HepG2 (cell line): Measurements from ENCODE around the gene SBNO2. TPM values are rescaled to one million over a fixed set of nuclear protein-coding genes. Genes with fewer than 3 reads are reported as not detected.

Experiments
- AGO2 ChIP-seq: fragments of 200-400 bp; formaldehyde crosslinking; optimal IDR thresholded peaks from 2 replicates; pipeline ENCODE3; 2017; ENCODE audit warnings: mild to moderate bottlenecking, low read depth, low read length, moderate library complexity
- EEA1 ChIP-seq: sonication (generic); formaldehyde crosslinking; IDR thresholded peaks from 2 replicates; pipeline ENCODE4 v1.5.1; 2020; ENCODE audit warnings: mild to moderate bottlenecking, missing genetic modification reagents, borderline replicate concordance
- HNRNPL ChIP-seq: fragments of 200-400 bp; formaldehyde crosslinking; IDR thresholded peaks from 2 replicates; pipeline ENCODE4 v1.6.1; 2017; ENCODE audit warnings: mild to moderate bottlenecking, low read depth, low read length
- HOXA3 ChIP-seq: sonication (generic); formaldehyde crosslinking; IDR thresholded peaks from 2 replicates; pipeline ENCODE4 v1.5.0; 2020; ENCODE audit warnings: missing genetic modification reagents
- MAFF ChIP-seq: IDR thresholded peaks from 2 replicates; pipeline ENCODE4 v1.6.1; 2011; ENCODE audit warnings: low read depth, low read length, improper control_type of control experiment
- MEIS2 ChIP-seq: sonication (generic); formaldehyde crosslinking; IDR thresholded peaks from 2 replicates; pipeline ENCODE4 v1.9.0; 2021; ENCODE audit warnings: mild to moderate bottlenecking, missing genetic modification reagents
- MZF1 ChIP-seq: sonication (generic); formaldehyde crosslinking; IDR thresholded peaks from 2 replicates; pipeline ENCODE4 v1.8.1; 2023; ENCODE audit warnings: mild to moderate bottlenecking, missing genetic modification reagents, borderline replicate concordance
- NR2F2 ChIP-seq: IDR thresholded peaks from 2 replicates; pipeline ENCODE4 v1.6.1; 2012; ENCODE audit warnings: low read depth, inconsistent platforms, borderline replicate concordance
- PAWR ChIP-seq: sonication (generic); formaldehyde crosslinking; IDR thresholded peaks from 2 replicates; pipeline ENCODE4 v1.4.0; 2020; ENCODE audit warnings: missing genetic modification reagents, mild to moderate bottlenecking, borderline replicate concordance
- ZBED4 ChIP-seq: sonication (generic); formaldehyde crosslinking; IDR thresholded peaks from 2 replicates; pipeline ENCODE4 v1.4.0; 2020; ENCODE audit warnings: missing genetic modification reagents, borderline replicate concordance
- ZBTB38 ChIP-seq: sonication (generic); formaldehyde crosslinking; IDR thresholded peaks from 2 replicates; pipeline ENCODE4 v1.5.1; 2020; ENCODE audit warnings: mild to moderate bottlenecking, missing genetic modification reagents
- ZMAT3 ChIP-seq: sonication (generic); formaldehyde crosslinking; conservative IDR thresholded peaks from 2 replicates; pipeline ENCODE4 v1.7.0; 2021; ENCODE audit warnings: missing genetic modification reagents
- ZNF607 ChIP-seq: sonication (generic); formaldehyde crosslinking; IDR thresholded peaks from 2 replicates; pipeline ENCODE4 v1.5.1; 2020; ENCODE audit warnings: missing genetic modification reagents, mild to moderate bottlenecking, borderline replicate concordance
- ZNF639 ChIP-seq: conservative IDR thresholded peaks from 2 replicates; pipeline ENCODE4 v1.6.1; 2018; ENCODE audit warnings: missing genetic modification reagents
- polyA plus RNA-seq, 8 experiments: library from polyadenylated mRNA; depleted of rRNA in 3 of 8; stranded (reverse) in 7 of 8; unstranded in 1 of 8; fragments of >200 nt; fragmentation: Illumina TruSeq in 4 of 8; extraction: Trizol in 4 of 8; gene quantifications; 2 replicates each; pipeline versions ENCODE4 v1.2.1 to v1.2.3, GENCODE V29; 2011 to 2016; ENCODE audit warnings: low read depth in 4 of 8, missing spikeins in 1 of 8, mixed read lengths in 1 of 8; ENCODE audit not compliant: insufficient read depth in 1 of 8
- total RNA-seq, 5 experiments: library from RNA; depleted of rRNA; stranded (reverse); fragments of >200 nt; fragmentation: Illumina TruSeq; extraction: Trizol; gene quantifications; 2 replicates each; pipeline ENCODE4 v1.2.3, GENCODE V29; 2016; ENCODE audit warnings: low read depth in 1 of 5
- TF ChIP-seq, protein P1 (sequence below): sonication (generic); formaldehyde crosslinking; IDR thresholded peaks from 2 replicates; pipeline ENCODE4 v1.5.1; 2020; ENCODE audit warnings: mild to moderate bottlenecking, missing genetic modification reagents, moderate library complexity

SBNO2 gene
- total and polyA plus RNA-seq, 2 of the 13 experiments (the other 11 are each of a cell fraction or from before 2014, with no cell fraction given): 8.6 to 10.4 TPM

GRCh38 chr19:1109032-1109551, 65.0 kb downstream of the SBNO2 start (continued):
- TF ChIP-seq ZBED4 (CRISPR knock-in tag): no peak
- no peak for TF ChIP-seq ZNF639 (CRISPR knock-in tag)
- TF ChIP-seq AGO2: peak; percentile 75
- TF ChIP-seq MZF1 (CRISPR knock-in tag): no peak
- no peak for TF ChIP-seq MAFF
- no peak for TF ChIP-seq NR2F2
- TF ChIP-seq PAWR (CRISPR knock-in tag): no peak
- TF ChIP-seq ZMAT3 (CRISPR knock-in tag): no peak
- TF ChIP-seq ZBTB38 (CRISPR knock-in tag): peak; percentile 74; the same call in 1 of the 2 replicates
- 0 out of 2 replicates have a peak, but pooled peaks have one; percentile 39 for TF ChIP-seq HOXA3 (CRISPR knock-in tag)
- TF ChIP-seq, protein P1, sequence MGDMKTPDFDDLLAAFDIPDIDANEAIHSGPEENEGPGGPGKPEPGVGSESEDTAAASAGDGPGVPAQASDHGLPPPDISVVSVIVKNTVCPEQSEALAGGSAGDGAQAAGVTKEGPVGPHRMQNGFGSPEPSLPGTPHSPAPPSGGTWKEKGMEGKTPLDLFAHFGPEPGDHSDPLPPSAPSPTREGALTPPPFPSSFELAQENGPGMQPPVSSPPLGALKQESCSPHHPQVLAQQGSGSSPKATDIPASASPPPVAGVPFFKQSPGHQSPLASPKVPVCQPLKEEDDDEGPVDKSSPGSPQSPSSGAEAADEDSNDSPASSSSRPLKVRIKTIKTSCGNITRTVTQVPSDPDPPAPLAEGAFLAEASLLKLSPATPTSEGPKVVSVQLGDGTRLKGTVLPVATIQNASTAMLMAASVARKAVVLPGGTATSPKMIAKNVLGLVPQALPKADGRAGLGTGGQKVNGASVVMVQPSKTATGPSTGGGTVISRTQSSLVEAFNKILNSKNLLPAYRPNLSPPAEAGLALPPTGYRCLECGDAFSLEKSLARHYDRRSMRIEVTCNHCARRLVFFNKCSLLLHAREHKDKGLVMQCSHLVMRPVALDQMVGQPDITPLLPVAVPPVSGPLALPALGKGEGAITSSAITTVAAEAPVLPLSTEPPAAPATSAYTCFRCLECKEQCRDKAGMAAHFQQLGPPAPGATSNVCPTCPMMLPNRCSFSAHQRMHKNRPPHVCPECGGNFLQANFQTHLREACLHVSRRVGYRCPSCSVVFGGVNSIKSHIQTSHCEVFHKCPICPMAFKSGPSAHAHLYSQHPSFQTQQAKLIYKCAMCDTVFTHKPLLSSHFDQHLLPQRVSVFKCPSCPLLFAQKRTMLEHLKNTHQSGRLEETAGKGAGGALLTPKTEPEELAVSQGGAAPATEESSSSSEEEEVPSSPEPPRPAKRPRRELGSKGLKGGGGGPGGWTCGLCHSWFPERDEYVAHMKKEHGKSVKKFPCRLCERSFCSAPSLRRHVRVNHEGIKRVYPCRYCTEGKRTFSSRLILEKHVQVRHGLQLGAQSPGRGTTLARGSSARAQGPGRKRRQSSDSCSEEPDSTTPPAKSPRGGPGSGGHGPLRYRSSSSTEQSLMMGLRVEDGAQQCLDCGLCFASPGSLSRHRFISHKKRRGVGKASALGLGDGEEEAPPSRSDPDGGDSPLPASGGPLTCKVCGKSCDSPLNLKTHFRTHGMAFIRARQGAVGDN (CRISPR knock-in tag): peak; percentile 24; the same call in 1 of the 2 replicates
- no peak for TF ChIP-seq ZNF607 (CRISPR knock-in tag)
- TF ChIP-seq HNRNPL: no peak
- TF ChIP-seq EEA1 (CRISPR knock-in tag): no peak
- no peak for TF ChIP-seq MEIS2 (CRISPR knock-in tag)
